Duodenal mucosa (tissue), 2 donors: ENCODE data around the gene NRXN2.

Source experiments
- H3K27ac ChIP-seq: one replicate; pipeline ENCODE4 v1.7.0; 2013; ENCODE audit warnings: low read depth, low read length
- H3K27me3 ChIP-seq, 2 donors: one replicate each; pipeline ENCODE4 v1.7.0; 2013; ENCODE audit warnings: low read length in 2 of 2, control low read depth in 1 of 2; ENCODE audit not compliant: insufficient read depth in 2 of 2, control insufficient read depth in 1 of 2
- H3K36me3 ChIP-seq, 2 donors: one replicate each; pipeline ENCODE4 v1.7.0; 2013; ENCODE audit warnings: low read length in 2 of 2, control low read depth in 1 of 2; ENCODE audit not compliant: insufficient read depth in 2 of 2, control insufficient read depth in 1 of 2
- H3K4me1 ChIP-seq, 2 donors: one replicate each; pipeline ENCODE4 v1.7.0; 2013; ENCODE audit warnings: low read length in 2 of 2, control low read depth in 1 of 2; ENCODE audit not compliant: insufficient read depth in 2 of 2, control insufficient read depth in 1 of 2
- H3K4me3 ChIP-seq, 2 donors: one replicate each; pipeline ENCODE4 v1.7.0; 2013; ENCODE audit warnings: low read length in 2 of 2, low read depth in 1 of 2
- H3K9ac ChIP-seq, 2 donors: one replicate each; pipeline ENCODE4 v1.7.0; 2013; ENCODE audit warnings: low read length in 2 of 2, low read depth in 1 of 2
- H3K9me3 ChIP-seq, 2 donors: one replicate each; pipeline ENCODE4 v1.7.0; 2013; ENCODE audit warnings: low read length in 2 of 2, control low read depth in 1 of 2; ENCODE audit not compliant: control insufficient read depth in 1 of 2

NRXN2 gene

DNA sequence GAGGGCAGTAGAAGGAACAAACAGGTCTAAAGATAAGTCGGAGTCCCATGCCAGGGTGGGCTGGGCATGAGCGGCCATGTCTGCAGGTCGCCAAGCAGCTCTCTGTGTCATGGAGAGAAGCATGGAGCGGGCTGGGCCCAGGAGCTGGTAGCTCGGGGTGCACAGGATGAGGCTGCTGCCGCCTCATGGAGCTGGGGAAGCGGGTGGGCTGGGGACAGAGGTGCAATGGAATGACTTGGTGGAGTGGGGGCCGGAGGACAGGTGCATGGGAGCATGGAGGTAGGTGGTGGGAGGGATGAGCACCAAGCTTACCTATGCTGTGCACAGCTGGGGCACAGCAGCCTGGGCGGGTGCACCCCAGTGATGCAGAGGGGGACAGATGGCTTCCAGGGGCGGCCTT, 3.6 kb downstream of the NRXN2 start:
- H3K4me1 ChIP-seq: no peaks in the 10 kb centered on the region
- H3K36me3 ChIP-seq: no peaks in the 10 kb centered on the region
- H3K27ac ChIP-seq: no peak overlapping the region
- H3K27me3 ChIP-seq: peaks cover 56 to 65% of the 10 kb centered on the region in 2 donors
- no peaks in the 10 kb centered on the region for H3K9me3 ChIP-seq
- no peak overlapping the region for H3K9ac ChIP-seq
- H3K4me3 ChIP-seq: no peak overlapping the region

DNA sequence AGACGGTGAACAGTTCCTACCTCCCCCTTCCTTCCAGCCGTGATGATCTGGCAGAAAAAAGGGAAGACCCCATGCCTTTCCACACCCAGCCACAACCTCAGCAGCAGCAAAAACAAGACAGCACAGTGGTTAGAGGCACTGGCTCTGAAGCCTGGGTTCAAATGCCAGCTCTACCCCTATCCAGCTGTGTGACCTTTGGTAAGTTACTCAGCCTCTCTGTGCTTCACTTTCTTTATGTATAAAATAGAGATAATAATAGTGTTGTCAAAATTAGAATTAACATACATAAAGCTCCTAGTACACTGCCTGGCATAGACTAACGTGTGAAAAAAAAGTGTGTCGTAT, 4.2 kb downstream of the NRXN2 start:
- Histone ChIP-seq H3K9ac (no peak overlapping the region), H3K27me3 (peaks cover 63 to 71% of the 10 kb centered on the region in 2 donors), H3K36me3 (no peaks in the 10 kb centered on the region), H3K27ac (no peak overlapping the region), H3K4me1 (no peaks in the 10 kb centered on the region), H3K9me3 (no peaks in the 10 kb centered on the region), H3K4me3 (no peak overlapping the region)

DNA sequence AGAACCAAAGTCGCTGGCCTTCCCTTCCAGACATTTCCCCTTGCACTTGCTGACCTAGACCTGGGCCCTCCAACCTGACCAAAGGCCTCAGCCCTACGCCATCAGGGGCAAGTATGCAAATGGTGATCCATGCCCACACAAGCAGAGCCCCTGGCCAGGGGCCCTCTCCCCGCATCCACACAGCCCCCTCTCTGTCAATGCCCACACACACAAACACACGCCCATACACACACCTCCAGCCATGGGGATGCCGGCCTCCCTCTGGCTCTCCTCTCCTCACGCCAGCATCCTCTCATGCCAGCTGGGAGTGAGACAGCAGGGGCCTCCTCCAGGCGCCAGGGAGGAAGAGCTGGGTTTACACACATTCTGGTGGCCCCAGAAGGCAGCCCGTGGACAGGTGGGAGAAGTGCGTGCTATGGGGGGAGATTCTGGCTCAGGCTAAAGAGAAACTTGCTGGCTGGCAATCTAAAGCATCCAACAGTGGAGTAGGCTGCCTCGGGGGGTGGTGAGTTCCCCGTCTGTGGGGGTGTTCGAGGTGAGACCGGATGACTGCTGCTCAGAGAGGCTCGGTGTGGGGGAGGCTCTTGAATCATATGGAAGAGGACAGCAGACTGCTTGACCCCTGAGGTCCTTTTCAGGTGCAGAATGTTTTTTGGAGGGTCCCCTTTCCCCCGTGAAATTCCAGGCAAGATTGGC, 4.8 kb downstream of the NRXN2 start:
- Histone ChIP-seq H3K36me3 (no peaks in the 10 kb centered on the region), H3K4me1 (no peaks in the 10 kb centered on the region), H3K27me3 (peaks cover 63 to 72% of the 10 kb centered on the region in 2 donors), H3K9ac (no peak overlapping the region), H3K9me3 (no peaks in the 10 kb centered on the region), H3K4me3 (no peak overlapping the region), H3K27ac (no peak overlapping the region)

DNA sequence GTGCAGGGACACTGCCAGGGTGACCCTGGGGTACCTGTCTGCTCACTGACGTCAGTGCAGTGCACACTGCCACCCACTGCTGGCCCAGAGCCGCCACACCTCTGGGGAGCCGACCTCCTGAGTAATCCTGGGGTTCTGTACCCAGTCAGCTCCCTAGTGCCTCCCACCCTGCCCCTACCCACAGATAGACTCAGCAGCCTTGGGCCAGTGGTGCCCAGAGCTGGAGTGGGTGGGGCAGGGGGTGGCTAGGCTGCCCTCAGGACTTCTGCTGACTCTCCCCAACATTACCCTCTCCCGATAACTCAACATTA, 5.8 kb downstream of the NRXN2 start:
- Histone ChIP-seq H3K27ac (no peak overlapping the region), H3K27me3 (peaks cover 64 to 70% of the 10 kb centered on the region in 2 donors)

DNA sequence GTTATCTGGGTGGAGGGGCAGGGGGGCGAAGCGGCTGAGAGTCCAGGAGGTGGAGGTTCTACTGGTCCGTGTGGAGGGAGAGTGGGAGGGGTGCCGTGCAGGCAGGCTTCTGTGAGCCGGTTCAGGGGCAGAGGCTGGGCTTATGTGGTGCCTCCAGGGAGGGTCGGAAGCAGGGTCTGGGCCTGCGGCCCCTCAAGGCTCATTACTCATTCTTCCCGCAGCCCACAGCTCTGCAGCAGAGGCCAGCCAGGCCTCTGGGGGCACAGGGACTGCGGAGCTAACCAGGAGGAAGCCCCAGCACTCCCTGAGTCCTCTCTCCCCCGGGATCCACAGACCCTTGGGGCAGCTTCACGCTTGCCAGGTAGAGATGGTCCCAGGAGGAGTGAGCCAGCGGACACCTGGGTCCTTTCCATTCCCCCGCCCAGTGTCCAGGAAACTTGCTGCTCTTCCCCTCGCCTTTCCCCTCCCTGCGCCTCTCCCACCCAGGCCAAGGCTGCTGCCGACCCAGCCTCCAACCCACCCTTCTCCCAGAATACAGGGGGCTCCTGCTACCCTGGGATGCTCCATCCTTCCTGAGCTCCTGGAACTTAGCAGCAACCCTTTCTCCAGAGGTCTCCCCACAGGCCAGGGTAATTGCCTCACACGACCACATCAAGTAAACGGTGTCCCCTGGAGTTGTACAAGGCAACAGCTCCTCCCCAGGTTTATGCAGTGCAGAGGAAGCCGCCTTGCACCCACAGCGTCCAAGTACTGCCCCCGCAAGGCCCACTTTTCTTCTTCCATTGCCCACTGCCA, 6.3 kb downstream of the NRXN2 start:
- Histone ChIP-seq H3K4me3 (no peak overlapping the region), H3K27me3 (peaks cover 67 to 70% of the 10 kb centered on the region in 2 donors)

More for the DNA sequence above, 5.8 kb downstream of the NRXN2 start:
- Histone ChIP-seq H3K36me3 (no peaks in the 10 kb centered on the region), H3K4me1 (no peaks in the 10 kb centered on the region), H3K9me3 (no peaks in the 10 kb centered on the region), H3K9ac (no peak overlapping the region), H3K4me3 (no peak overlapping the region)

DNA sequence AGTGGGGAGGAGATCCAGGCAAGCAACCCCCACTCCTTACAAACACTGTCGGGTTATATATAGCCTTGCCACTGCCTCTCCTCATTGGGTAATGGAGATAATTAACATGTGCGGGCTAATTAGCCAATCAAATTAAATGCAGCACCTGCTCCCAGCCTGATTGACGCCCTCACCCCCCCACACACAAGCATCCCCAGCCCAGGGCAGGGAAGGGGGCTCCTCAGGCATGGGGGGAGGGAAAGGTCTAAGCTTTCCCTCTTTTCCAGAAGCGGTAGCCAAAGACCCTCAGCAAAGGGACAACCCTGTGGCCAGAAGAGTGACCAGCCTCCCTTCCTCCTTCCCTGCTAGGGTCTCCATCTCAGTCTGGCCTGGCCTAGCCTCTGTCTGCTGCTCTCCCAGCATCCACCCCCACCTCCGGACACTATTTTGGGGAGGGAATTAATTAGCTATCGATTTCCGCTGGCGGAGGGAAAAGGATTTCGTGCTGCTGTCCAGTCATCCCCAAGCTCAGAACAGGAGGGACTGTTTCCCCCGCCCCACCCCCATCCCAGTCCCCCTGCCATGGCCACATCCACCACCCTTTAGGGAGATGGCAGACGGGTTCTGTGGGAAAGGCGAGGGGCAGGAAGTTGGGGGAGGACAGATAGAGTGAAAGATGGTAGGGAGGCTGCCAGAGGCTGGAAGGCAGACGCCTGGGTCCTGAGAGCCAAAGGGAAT, 7.1 kb downstream of the NRXN2 start:
- Histone ChIP-seq H3K9me3 (no peaks in the 10 kb centered on the region), H3K36me3 (no peaks in the 10 kb centered on the region), H3K27me3 (peaks cover 71 to 72% of the 10 kb centered on the region in 2 donors), H3K9ac (no peak overlapping the region), H3K4me1 (no peaks in the 10 kb centered on the region), H3K27ac (no peak overlapping the region), H3K4me3 (no peak overlapping the region)

More for the DNA sequence above, 6.3 kb downstream of the NRXN2 start:
- Histone ChIP-seq H3K36me3 (no peaks in the 10 kb centered on the region), H3K27ac (no peak overlapping the region), H3K9ac (no peak overlapping the region), H3K9me3 (no peaks in the 10 kb centered on the region), H3K4me1 (no peaks in the 10 kb centered on the region)

DNA sequence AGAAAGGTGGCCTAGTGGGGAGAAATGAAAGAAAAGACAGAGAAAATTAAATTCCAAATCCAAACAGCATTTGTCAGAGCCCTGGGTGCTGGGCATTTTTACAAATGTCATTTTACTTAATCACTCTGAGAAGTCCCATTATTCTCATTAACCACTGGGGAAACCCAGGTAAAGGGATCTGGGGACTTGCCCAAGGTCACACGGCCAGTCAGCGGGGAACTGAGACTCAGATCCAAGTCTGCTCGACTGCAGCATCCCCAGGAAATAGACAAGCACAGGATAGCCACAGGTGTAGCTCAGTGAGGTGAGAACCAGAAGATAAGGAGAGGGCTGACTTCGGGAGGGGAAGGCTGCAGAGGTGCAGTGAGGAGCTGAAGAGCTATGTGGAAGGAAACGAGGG, 7.9 kb downstream of the NRXN2 start:
- Histone ChIP-seq H3K4me1 (no peaks in the 10 kb centered on the region), H3K36me3 (no peaks in the 10 kb centered on the region), H3K9me3 (no peaks in the 10 kb centered on the region), H3K4me3 (no peak overlapping the region), H3K27me3 (peaks cover 72 to 73% of the 10 kb centered on the region in 2 donors), H3K27ac (no peak overlapping the region), H3K9ac (no peak overlapping the region)

DNA sequence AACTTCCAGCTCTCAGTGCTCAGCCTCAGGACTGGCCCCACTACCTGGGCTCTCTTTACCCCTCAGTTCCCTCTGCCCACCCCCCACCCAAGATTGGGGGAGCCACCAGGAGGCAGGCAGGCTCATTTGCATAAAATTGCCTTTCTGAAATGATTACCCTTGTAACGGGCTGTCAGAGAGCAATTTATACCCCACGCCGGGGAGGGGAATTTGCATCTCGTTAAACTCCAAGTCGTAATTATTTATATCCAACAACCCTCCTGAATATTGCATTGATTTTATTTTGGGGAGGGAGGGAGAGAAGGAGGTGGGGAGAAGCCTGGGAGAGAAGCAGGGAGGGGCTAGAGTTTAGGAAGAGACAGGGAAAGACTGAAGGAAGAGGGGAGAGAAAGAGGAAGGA, 8.3 kb downstream of the NRXN2 start:
- Histone ChIP-seq H3K27ac (no peak overlapping the region), H3K4me3 (no peak overlapping the region), H3K9ac (no peak overlapping the region), H3K27me3 (peaks cover 71 to 72% of the 10 kb centered on the region in 2 donors), H3K36me3 (no peaks in the 10 kb centered on the region), H3K4me1 (no peaks in the 10 kb centered on the region), H3K9me3 (no peaks in the 10 kb centered on the region)

DNA sequence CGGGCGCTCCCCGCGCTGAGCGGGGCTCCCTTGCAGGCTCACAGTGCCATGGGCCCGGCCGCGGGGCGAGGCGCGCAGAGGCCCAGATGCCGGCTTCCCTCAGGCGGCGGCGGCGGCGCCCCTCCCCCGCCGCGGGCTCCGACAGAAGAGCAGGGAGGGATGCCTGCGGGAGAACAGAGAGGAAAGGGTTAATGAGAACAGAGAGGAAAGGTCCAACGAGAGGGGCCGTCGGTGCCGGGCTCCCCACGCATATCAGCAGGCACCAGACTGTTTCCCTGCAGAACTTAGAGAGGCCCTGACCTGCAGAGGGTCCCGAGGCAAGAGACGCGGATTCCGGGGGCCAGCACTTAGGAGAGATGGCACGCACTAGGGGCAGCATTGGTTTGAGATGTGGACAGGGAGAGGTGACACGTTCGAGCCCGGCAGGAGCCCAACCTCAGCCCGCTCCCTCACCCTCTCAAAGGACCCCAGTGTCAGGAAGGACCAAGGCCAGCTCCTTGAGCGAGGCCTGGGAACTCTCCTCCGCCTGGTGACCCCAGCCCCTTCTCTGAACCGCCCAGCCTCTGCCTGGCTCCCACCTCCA, 9.1 kb downstream of the NRXN2 start:
- Histone ChIP-seq H3K27me3 (peaks cover 77 to 78% of the 10 kb centered on the region in 2 donors), H3K4me3 (no peak overlapping the region), H3K27ac (no peak overlapping the region), H3K4me1 (no peaks in the 10 kb centered on the region), H3K36me3 (no peaks in the 10 kb centered on the region), H3K9me3 (no peaks in the 10 kb centered on the region), H3K9ac (no peak overlapping the region)
